HG02870 (cell line): ENCODE measurements around the gene IMMP2L.
"Not testable (repeated sequence)": the region's sequence is repeated elsewhere in the genome, so short reads cannot be mapped to it uniquely, and the experiment has no call there.

ENCODE experiments used
- ATAC-seq: cut with Tn5 transposase; IDR thresholded peaks from one replicate; pipeline ENCODE4 v1.9.1; 2021; ENCODE audit warnings: mild to moderate bottlenecking, moderate library complexity; ENCODE audit not compliant: unreplicated experiment

The IMMP2L gene

GRCh38 chr7:111358915-111359314 lies 203.4 kb downstream of the IMMP2L start:
- no peak for ATAC-seq

- ATAC-seq = no peak
Observed at GRCh38 chr7:111357691-111358090, 204.6 kb downstream of the IMMP2L start.

- ATAC-seq = no peak
Observed at GRCh38 chr7:111356941-111357340, 205.4 kb downstream of the IMMP2L start.

GRCh38 chr7:111352319-111352718 lies 210.0 kb downstream of the IMMP2L start:
- ATAC-seq = no peak

GRCh38 chr7:111346219-111346618 lies 216.1 kb downstream of the IMMP2L start:
- no peak for ATAC-seq

GRCh38 chr7:111343017-111343416 lies 219.3 kb downstream of the IMMP2L start:
- ATAC-seq = no peak

- ATAC-seq = no peak
Observed at GRCh38 chr7:111339006-111339405, 223.3 kb downstream of the IMMP2L start.

GRCh38 chr7:111333010-111333409 lies 229.3 kb downstream of the IMMP2L start:
- ATAC-seq = no peak

- no peak for ATAC-seq
Observed at GRCh38 chr7:111330235-111330523, 232.1 kb downstream of the IMMP2L start.

GRCh38 chr7:111329367-111330234 lies 232.7 kb downstream of the IMMP2L start:
- ATAC-seq = peak; percentile 79

- ATAC-seq = no peak
Observed at GRCh38 chr7:111328487-111328886, 233.8 kb downstream of the IMMP2L start.

- no peak for ATAC-seq
Observed at GRCh38 chr7:111324776-111325175, 237.5 kb downstream of the IMMP2L start.

- peak; percentile 43 for ATAC-seq
Observed at GRCh38 chr7:111324228-111324627, 238.1 kb downstream of the IMMP2L start.

GRCh38 chr7:111323670-111324069 lies 238.6 kb downstream of the IMMP2L start:
- ATAC-seq = not testable (repeated sequence)

GRCh38 chr7:111320133-111320532 lies 242.2 kb downstream of the IMMP2L start:
- peak; percentile 59 for ATAC-seq

- no peak for ATAC-seq
Observed at GRCh38 chr7:111312966-111313365, 249.3 kb downstream of the IMMP2L start.

GRCh38 chr7:111308691-111309090 lies 253.6 kb downstream of the IMMP2L start:
- ATAC-seq = no peak

GRCh38 chr7:111301891-111302290 lies 260.4 kb downstream of the IMMP2L start:
- ATAC-seq = no peak

GRCh38 chr7:111294494-111294893 lies 267.8 kb downstream of the IMMP2L start:
- ATAC-seq = no peak

- ATAC-seq = no peak
Observed at GRCh38 chr7:111292026-111292470, 270.2 kb downstream of the IMMP2L start.

GRCh38 chr7:111290982-111291381 lies 271.3 kb downstream of the IMMP2L start:
- ATAC-seq = no peak

GRCh38 chr7:111290419-111290818 lies 271.9 kb downstream of the IMMP2L start:
- ATAC-seq = no peak

GRCh38 chr7:111288441-111288840 lies 273.9 kb downstream of the IMMP2L start:
- ATAC-seq = not testable (repeated sequence)
